Fibroblast of lung (primary cell): Measurements from ENCODE around the gene LRP5.

ENCODE experiments used
- CTCF ChIP-seq, 2 donors: IDR thresholded peaks in 1 of 2; conservative IDR thresholded peaks in 1 of 2; 1 replicate in 1 of 2; 2 replicates in 1 of 2; pipeline ENCODE4 v1.5.1; 2011 to 2012; ENCODE audit warnings: low read length in 2 of 2, control low read depth in 1 of 2, inconsistent platforms in 1 of 2, low read depth in 1 of 2, mild to moderate bottlenecking in 1 of 2
- EZH2 ChIP-seq: IDR thresholded peaks from 2 replicates; pipeline ENCODE4 v1.5.1; 2012; ENCODE audit warnings: low read length, control low read depth, mild to moderate bottlenecking; ENCODE audit errors: missing control alignments

- TF ChIP-seq CTCF (conservative IDR thresholded peaks at IDR 0.05 in 1 of 2, IDR thresholded peaks at IDR 0.05 in 1 of 2; ENCODE audit: low read depth in 1 of 2, low read length in 2 of 2) (no peak), EZH2 (no peak)
Observed at GRCh38 chr11:68414496-68415221, 102.3 kb downstream of the LRP5 start.
